Activated CD4-positive, CD25-positive, alpha-beta regulatory T cell (primary cell): ENCODE measurements around the gene TSPAN1.
A peak's percentile ranks its signal among the peaks of the same experiment; 100 is the strongest.
"Not testable (repeated sequence)": the region's sequence is repeated elsewhere in the genome, so short reads cannot be mapped to it uniquely, and the experiment has no call there.

ENCODE experiments used
- DNase-seq, 4 experiments: peaks; one replicate each; lab custom pipeline; 2025; lab: John Stamatoyannopoulos, UW

Gene TSPAN1

DNA sequence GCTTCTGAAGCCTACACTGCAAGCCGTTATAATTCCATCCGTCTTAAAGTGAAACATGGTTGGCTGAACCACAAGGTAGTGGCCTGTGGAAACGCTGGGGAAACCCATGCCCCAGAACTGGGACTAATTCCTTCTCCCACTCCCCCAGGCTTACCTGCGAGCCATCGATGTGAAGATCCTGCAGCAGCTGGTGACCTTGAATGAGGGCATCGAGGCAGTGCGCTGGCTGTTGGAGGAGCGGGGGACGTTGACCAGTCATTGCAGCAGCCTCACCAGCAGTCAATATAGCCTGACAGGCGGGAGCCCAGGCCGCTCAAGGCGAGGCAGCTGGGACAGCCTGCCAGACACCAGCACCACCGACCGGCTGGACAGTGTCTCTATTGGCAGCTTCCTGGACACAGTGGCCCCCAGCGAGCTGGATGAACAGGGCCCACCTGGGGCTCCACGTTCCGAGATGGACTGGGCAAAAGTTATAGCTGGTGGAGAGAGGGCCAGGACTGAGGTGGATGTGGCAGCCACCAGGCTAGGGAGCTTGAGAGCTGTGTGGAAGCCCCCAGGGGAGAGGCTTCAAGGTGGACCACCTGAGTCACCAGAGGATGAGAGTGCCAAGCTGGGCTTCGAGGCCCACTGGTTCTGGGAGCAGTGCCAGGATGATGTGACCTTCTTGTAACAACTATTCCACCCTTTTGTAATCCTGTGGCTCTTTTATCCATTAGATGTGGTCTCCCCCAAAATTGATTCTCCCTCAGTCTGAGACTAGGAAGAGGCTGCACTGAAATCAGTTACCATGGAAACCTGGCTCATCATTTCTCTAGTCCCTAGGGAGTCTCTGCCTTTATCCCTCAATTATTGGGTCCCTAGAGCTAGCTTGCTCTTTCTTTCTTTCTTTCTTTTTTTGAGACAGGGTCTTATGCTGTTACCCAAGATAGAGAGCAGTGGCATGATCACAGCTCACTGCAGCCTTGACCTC, 44.9 kb downstream of the TSPAN1 start:
- DNase-seq, result no peak

DNA sequence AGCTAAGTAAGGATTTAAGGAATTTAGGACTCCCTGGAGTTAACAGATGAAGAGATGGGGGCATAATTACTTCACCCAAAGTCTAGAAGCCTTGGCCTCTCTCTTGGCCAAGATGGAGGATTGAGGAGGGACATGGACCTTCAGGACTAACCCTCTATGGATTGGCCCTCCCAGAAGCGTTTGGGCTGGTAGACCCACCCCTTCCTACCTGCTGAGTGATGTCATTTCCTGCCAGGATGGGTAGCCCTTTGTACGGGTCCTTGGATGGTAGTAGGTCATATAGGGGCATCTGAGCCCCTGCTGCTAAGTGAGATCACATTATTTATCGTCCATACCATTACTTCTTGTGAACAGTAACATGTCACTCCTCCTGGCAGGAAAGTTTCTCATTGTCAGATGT, 45.9 kb downstream of the TSPAN1 start:
- no peak for DNase-seq

DNA sequence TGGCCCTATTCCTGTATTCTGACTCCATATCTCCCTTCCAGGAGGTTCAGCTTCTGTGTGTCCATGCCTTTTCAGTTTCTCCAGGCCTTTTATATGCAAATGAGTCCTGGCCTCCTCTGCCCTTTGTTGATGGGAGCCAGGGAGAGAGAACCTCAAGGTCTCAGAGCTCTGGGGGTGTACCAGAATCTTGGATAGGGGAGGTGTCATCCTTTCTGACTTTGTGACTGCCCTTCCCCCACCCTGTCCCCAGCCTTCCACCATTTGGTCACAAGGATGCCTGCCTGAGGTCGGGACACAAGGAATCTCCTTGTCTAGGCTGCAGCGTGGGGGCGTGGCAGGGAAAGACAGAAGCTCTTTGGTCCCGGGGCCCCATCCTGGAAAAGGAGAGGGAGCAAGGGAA, 46.9 kb downstream of the TSPAN1 start:
- no peak for DNase-seq

DNA sequence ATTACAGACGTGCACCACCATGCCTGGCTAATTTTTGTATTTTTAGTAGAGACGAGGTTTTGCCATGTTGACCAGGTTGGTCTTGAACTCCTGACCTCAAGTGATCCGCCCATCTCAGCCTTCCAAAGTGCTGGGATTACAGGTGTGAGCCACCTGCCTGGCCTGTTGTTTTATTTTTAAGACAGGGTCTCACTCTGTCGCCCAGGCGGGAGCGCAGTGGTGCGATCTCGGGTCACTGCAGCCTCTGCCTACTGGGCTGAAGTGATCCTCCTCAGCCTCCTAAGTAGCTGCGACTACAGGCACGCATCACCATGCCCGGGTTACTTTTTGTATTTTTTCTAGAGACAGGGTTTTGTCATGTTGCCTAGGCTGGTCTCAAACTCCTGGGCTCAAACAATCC, 48.2 kb downstream of the TSPAN1 start:
- not testable (repeated sequence) for DNase-seq

DNA sequence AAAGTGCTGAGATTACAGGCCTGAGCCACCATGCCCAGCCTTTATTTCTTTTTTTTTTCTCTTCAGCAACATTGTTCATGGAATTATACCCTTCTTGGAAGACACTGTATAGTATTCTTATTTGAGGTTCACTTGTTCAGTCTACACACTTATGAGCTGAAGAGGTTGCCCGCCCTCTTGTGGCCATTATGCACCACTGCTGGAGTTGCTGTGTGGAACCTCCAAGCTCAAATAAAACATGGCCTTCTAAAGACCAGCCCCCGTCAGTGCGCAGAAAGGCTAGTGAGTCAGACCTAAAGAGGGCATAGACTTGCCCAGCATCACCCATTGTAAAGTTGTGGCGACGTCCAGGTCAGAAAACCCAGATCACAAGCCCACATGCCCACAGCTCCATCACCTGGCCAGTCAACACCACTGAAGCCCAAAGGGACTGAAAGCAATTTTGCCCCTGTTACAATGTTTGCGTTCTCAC, 48.6 kb downstream of the TSPAN1 start:
- DNase-seq, result peak in 3 of 4 experiments; percentile 16 to 32 (median 30)

DNA sequence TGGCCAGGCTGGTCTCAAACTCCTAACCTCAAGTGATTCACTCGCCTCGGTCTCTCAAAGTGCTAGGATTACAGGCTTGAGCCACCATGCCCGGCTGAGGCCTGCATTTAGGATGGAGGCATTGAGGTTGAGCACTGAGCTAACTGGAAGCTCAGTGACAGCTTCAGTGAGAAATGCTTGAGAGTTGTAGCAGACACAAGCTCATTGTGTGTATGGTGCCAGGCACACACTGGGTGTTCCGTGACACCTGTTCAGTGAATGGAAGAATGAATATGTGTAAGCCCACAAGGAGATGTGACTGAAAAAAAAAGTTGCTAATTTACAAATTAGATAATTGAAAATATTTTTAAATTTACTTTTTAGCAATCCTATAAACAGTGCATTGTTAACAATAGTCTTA, 50.1 kb downstream of the TSPAN1 start:
- DNase-seq, result no peak

DNA sequence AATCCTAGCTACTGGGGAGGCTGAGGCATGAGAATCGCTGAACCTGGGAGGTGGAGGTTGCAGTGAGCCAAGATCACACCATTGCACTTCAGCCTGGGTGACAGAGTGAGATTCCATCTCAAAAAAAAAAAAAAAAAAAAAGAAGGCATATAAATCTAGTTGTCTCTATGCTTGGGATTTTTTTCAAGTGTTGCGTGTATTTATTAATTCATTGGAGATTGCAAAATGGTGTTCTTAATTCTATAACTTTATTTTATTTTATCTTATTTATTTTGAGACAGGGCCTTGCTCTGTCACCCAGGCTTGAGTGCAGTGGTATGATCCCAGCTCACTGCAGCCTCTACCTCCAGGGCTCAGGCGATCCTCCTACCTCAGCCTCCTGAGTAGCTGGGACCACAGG, 56.3 kb downstream of the TSPAN1 start:
- not testable (repeated sequence) for DNase-seq
